WERI-Rb-1 (cell line): ENCODE measurements around the gene CUX1.

Experiments used
- DNase-seq: peaks from one replicate; pipeline ENCODE4 v3.0.0-alpha.2; 2020
- H3K27ac ChIP-seq: fragments of 250-450 bp; sonication (Bioruptor Pico); 2 replicates; pipeline ENCODE4 v1.5.1; 2020; ENCODE audit warnings: mild to moderate bottlenecking, moderate library complexity
- H3K27me3 ChIP-seq: fragments of 250-450 bp; sonication (Bioruptor Pico); 2 replicates; pipeline ENCODE4 v1.5.1; 2021; ENCODE audit warnings: mild to moderate bottlenecking, low read depth, moderate library complexity; ENCODE audit not compliant: insufficient read depth, severe bottlenecking
- H3K36me3 ChIP-seq: fragments of 250-450 bp; sonication (Bioruptor Pico); 2 replicates; pipeline ENCODE4 v1.5.1; 2020; ENCODE audit warnings: mild to moderate bottlenecking, moderate library complexity
- H3K4me3 ChIP-seq: 2 replicates; pipeline ENCODE4 v1.5.1; 2011; ENCODE audit warnings: low read depth, mild to moderate bottlenecking, control low read depth, low read length
- H3K9me3 ChIP-seq: fragments of 250-450 bp; sonication (Bioruptor Pico); 2 replicates; pipeline ENCODE4 v1.5.1; 2021; ENCODE audit warnings: mild to moderate bottlenecking, moderate library complexity; ENCODE audit not compliant: severe bottlenecking
- CTCF ChIP-seq: IDR thresholded peaks from 2 replicates; pipeline ENCODE4 v1.5.1; 2011; ENCODE audit warnings: low read depth, mild to moderate bottlenecking, control low read depth, inconsistent platforms, low read length

Gene CUX1

GRCh38 chr7:102271158-102271798 is 453.9 kb downstream of the CUX1 start:
- Histone ChIP-seq H3K36me3 (no peaks in the 10 kb centered on the region), H3K9me3 (no peaks in the 10 kb centered on the region), H3K4me3 (no peak overlapping the region), H3K27me3 (no peaks in the 10 kb centered on the region), H3K27ac (no peak overlapping the region)
- no peak for TF ChIP-seq CTCF
- DNase-seq = no peak

- Histone ChIP-seq H3K27ac (no peak overlapping the region), H3K27me3 (no peaks in the 10 kb centered on the region)
- TF ChIP-seq CTCF = peak; percentile 96
Observed at GRCh38 chr7:102272075-102272916, 454.9 kb downstream of the CUX1 start.

GRCh38 chr7:102272917-102273748 is 455.7 kb downstream of the CUX1 start:
- no peak overlapping the region for H3K4me3 ChIP-seq
- no peak for TF ChIP-seq CTCF
- DNase-seq = no peak
- H3K36me3 ChIP-seq = no peaks in the 10 kb centered on the region
- no peak overlapping the region for H3K27ac ChIP-seq
- no peaks in the 10 kb centered on the region for H3K9me3 ChIP-seq
- no peaks in the 10 kb centered on the region for H3K27me3 ChIP-seq

More at GRCh38 chr7:102272075-102272916, 454.9 kb downstream of the CUX1 start:
- peak; percentile 80 for DNase-seq
- no peaks in the 10 kb centered on the region for H3K9me3 ChIP-seq
- H3K4me3 ChIP-seq = no peak overlapping the region
- no peaks in the 10 kb centered on the region for H3K36me3 ChIP-seq

GRCh38 chr7:102273749-102274712 is 456.6 kb downstream of the CUX1 start:
- Histone ChIP-seq H3K9me3 (no peaks in the 10 kb centered on the region), H3K27ac (no peak overlapping the region), H3K27me3 (no peaks in the 10 kb centered on the region), H3K36me3 (no peaks in the 10 kb centered on the region), H3K4me3 (no peak overlapping the region)
- DNase-seq = no peak
- no peak for TF ChIP-seq CTCF

- Histone ChIP-seq H3K27me3 (no peaks in the 10 kb centered on the region), H3K27ac (no peak overlapping the region)
- DNase-seq = no peak
Observed at GRCh38 chr7:102275123-102275703, 457.8 kb downstream of the CUX1 start.

More at GRCh38 chr7:102275123-102275703, 457.8 kb downstream of the CUX1 start:
- Histone ChIP-seq H3K4me3 (no peak overlapping the region), H3K36me3 (no peaks in the 10 kb centered on the region), H3K9me3 (no peaks in the 10 kb centered on the region)
- no peak for TF ChIP-seq CTCF
